ENCODE results near the gene PTCSC3. TPM values are rescaled to one million over a fixed set of nuclear protein-coding genes. Genes with fewer than 3 reads are reported as not detected.

Gene PTCSC3
- total and polyA plus RNA-seq, 2 of the 13 experiments (the other 11 are each of a cell fraction or from before 2014, with no cell fraction given) = not detected

- ATAC-seq (no peak), FAIRE-seq (no peak), DNase-seq (ENCODE audit: low spot score) (no peak)
- no TSS peak for BruUV-seq (replicated peaks)
- no peak overlapping the region for H3K4me3 ChIP-seq (replicated peaks in 1 of 3; ENCODE audit: insufficient read depth in 1 of 3, low read depth in 2 of 3, low read length in 3 of 3)
- H3K4me2 ChIP-seq (ENCODE audit: low read depth, low read length) = no peak overlapping the region
- in situ Hi-C loops (cut with HindIII; ENCODE audit: extremely low pct_ligation_motif_present, low pct_unique_long_range_greater_than_20kb) = no loop called here
- intact Hi-C loops (cut with micrococcal nuclease; ENCODE audit: unreplicated experiment) = no loop called here
- peaks cover under 1 to 53% of the 10 kb centered on the region in 2 experiments; a peak in 4 of 5 replicates for H3K27me3 ChIP-seq (ENCODE audit: control insufficient read depth in 1 of 2, insufficient read depth in 2 of 2, low read length in 2 of 2)
- no peaks in the 10 kb centered on the region for H4K20me1 ChIP-seq (ENCODE audit: insufficient read depth, low read length)
- H3K79me2 ChIP-seq (ENCODE audit: insufficient read depth, low read length) = no peaks in the 10 kb centered on the region
- 3% methylated on average over 2 of the region's 2 CpGs for WGBS (ENCODE audit: low lambda C conversion rate)
- H3K9ac ChIP-seq (ENCODE audit: insufficient read depth, low read depth, low read length) = no peak overlapping the region
- no peak overlapping the region for H3K27ac ChIP-seq (ENCODE audit: extremely low read length, insufficient read depth, low read length)
- H3K4me1 ChIP-seq (ENCODE audit: insufficient read depth, low read length) = no peaks in the 10 kb centered on the region
- ChIA-PET POLR2A (no interaction called here), CTCF (ENCODE audit: low intra/inter-chr PET ratio, low total read pairs) (no interaction called here)
- TF ChIP-seq ZNF546 (CRISPR knock-in tag; conservative IDR thresholded peaks at IDR 0.05) = no peak
- TF ChIP-seq NR2F1 (CRISPR knock-in tag; IDR thresholded peaks at IDR 0.05) = no peak
- TF ChIP-seq ZNF709 (CRISPR knock-in tag; IDR thresholded peaks at IDR 0.05) = no peak
- TF ChIP-seq RFX1 (IDR thresholded peaks at IDR 0.05) = peak; percentile 62; the same call in 1 of the 2 replicates
- TF ChIP-seq ZNF552 (CRISPR knock-in tag; IDR thresholded peaks at IDR 0.05; ENCODE audit: borderline replicate concordance) = no peak
- TF ChIP-seq FOXP4 (CRISPR knock-in tag; IDR thresholded peaks at IDR 0.05) = no peak
- TF ChIP-seq KAT2B (IDR thresholded peaks at IDR 0.05; ENCODE audit: borderline replicate concordance, low read depth, low read length) = no peak
- TF ChIP-seq ZNF772 (CRISPR knock-in tag; IDR thresholded peaks at IDR 0.05) = no peak
- no peak for TF ChIP-seq ZNF234 (CRISPR knock-in tag; conservative IDR thresholded peaks at IDR 0.05)
- no peaks in the 10 kb centered on the region for H3K9me3 ChIP-seq (ENCODE audit: low read length)
- no peak overlapping the region for H2AFZ ChIP-seq (ENCODE audit: low read length)
- H3K36me3 ChIP-seq (replicated peaks in 1 of 2; ENCODE audit: control insufficient read depth in 1 of 2, insufficient read depth in 2 of 2, low read length in 2 of 2) = no peaks in the 10 kb centered on the region
Observed at GRCh38 chr14:36221112-36221511, 44.6 kb upstream of the PTCSC3 start.

Data from HepG2 (cell line).